Activated CD4-positive, alpha-beta T cell treated with anti-CD3 and anti-CD28 coated beads, Interleukin-2, amount 50 U/mL, for 48 hours (primary cell): ENCODE measurements around the gene ZNF624.

ENCODE experiments used
- DNase-seq, 2 experiments: peaks; one replicate each; pipeline ENCODE4 v3.0.0-alpha.2; 2020

ZNF624 gene

DNA sequence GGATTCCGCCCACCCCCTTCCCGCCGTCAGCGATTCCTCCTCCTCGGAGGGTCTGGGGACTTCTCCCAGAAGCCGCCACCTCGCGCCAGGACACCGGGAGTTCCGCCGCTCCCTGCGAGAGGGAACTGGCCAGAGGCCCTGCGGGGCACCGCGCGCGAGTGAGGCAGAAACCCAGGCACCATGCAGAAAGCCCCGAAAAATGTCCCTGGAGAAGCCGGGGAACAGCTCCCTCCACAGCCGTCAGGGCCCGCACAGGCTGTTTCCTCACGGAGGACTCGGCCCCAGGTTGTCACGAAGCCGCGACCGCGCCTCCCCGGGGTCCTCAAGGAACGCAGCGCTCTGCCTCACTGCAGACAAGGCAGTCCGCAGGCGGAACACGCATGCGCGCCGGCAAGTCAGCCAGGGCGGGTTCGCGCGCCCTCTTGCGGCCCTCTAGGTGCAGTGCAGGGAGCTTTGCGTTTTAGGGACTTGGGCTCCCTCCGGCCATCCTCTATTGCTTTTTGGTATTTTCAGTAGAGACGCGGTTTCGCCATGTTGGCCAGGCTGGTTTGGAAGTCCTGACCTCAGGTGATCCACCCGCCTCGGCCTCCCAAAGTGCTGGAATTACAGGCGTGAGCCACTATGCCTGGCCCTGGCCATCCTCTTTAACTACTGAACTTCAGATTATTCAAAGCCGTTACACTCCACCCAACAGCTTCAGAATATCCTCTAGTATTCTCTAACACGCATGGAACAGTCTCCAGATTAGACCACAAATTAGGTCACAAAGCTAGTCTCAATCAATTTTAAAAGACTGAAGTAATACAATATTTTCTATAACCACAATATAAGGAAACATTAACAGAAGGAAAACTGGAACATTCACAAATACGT, 64.3 kb downstream of the ZNF624 start:
- DNase-seq: peak; percentile 91 to 92

DNA sequence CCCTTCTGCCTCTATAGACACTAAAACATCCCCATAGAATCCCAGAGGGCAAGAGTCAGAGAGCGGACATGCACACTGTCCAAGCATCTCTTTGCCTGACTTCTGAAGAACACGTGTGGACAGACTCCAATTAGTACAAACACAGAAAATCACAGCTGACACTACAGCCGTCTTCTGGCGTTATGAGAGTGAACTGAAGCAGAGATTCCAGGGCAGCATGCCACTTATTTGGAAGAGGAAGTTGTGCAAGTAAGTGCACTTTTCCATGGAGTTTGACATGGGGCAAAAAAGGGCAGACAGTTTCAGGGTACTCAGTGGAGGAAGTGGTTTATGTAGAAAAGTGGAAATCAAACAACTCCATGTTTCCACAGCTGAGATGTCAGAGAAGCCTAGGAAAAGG, 67.9 kb downstream of the ZNF624 start:
- no peak for DNase-seq

DNA sequence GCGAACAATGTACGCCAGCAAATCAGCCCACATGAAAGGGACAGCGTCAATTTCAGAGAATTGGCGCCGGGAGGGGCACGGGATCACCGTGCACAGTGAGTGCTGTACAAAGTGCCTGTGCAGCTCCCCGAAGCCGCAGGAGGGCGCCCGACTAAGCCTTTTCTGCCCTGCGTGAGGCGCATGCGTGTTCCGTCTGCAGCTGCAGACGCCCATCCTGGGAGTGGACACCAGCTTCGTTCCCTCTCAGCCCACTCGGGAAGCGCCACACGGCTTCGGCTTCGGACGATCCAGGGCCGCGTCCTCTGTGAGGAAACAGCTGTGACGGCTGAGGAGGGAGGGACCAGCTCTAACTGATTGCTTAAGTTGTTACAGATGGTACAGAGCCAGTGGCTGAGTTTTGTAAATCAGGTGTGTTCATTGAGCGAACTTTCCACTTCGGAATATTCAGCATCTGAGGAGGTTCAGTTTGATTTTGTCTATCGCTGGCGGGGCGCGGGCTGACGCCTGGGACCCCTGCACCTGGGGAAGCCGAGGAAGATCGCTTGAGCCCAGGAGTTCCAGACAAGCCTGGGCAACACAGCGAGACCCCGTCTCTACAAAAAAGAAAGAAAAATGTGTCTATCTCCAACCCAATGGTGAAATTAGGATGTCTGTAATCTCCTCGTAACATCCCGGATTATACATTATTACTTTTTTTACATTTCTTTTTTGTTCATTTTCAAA, 69.2 kb downstream of the ZNF624 start:
- DNase-seq: peak; percentile 95 to 96

DNA sequence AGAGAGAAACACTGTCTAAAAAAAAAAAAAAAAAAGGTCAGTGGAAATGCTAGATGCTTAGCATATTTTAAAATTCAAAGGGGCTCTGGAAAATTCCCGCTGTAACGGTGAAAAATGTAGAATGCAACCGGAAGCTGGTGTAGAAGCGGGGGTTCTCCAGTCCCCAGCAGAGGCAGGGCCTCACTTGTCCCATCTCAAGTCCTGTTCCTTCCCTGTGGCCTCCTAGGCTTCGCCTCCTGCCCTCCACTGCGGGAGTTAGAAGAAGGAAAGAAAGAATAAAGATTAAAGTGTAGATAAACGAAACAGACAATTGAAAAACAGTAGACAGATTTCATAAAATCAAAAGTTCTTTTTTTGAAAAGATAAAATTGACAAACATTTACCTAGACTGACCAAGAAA, 69.9 kb downstream of the ZNF624 start:
- DNase-seq: peak in 1 of 2 experiments; percentile 10

DNA sequence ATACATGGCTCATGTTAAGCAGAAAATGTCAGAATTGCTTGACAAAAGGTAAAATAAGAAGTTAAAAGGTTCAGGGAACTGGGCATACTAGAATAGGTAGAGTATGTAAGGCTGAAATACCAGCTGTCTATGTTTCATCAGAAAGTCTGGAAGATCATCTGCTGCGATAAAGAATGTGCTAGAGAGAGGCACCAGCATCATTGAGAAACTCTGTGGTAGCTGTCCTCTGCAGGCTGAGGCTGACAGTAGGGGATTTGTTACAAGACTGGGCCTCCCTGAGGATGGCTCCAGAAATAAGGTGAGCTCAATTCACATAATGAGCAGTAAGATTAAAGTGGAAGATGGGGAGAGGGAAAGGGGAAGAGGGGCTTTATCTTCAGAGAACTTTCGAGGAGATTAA, 80.2 kb downstream of the ZNF624 start:
- no peak for DNase-seq
